Measurements from ENCODE around the gene OSBPL3. TPM values are rescaled to one million over a fixed set of nuclear protein-coding genes. Genes with fewer than 3 reads are reported as not detected.

Gene OSBPL3
- total and polyA plus RNA-seq, 2 donors (not counting 3 experiments of a cell fraction or from before 2014, with no cell fraction given) = 7.5 to 27.1 TPM

DNA sequence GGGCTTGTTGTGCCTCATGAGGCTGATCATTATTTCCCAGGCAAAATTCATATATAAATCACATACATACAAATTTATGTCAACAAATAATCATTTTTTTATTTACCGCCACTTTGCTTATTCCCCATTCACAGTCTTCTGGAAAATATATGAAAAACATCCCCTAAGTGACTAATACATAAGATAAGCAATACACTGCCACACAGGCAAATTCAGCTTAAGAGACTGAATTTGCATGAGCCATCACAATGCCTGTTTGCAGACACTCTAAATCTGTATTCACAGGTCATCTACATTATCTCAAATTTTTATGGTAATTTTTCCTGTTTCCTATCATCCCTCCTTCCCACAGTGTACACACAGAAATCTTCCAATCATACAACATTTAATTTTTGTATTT, 13.2 kb downstream of the OSBPL3 start:
- intact Hi-C loops (cut with micrococcal nuclease) = no loop called here
- dilution Hi-C loops (cut with MboI; ENCODE audit: extremely low pct_ligation_motif_present, low sequenced_read_pairs) = no loop called here
- Histone ChIP-seq H3K27ac (ENCODE audit: insufficient read depth, low read depth, low read length) (no peak overlapping the region), H3K79me2 (ENCODE audit: control insufficient read depth, insufficient read depth, low read length) (peaks cover 90% of the 10 kb centered on the region), H3K4me2 (ENCODE audit: insufficient read depth, low read length) (no peak overlapping the region), H3K4me1 (ENCODE audit: control insufficient read depth, extremely low read depth, insufficient read depth, low read length) (peaks cover 18% of the 10 kb centered on the region), H4K20me1 (replicated peaks; ENCODE audit: control insufficient read depth, extremely low read depth, insufficient read depth, low read length) (no peaks in the 10 kb centered on the region), H3K9ac (replicated peaks; ENCODE audit: extremely low read depth, insufficient read depth, low read length) (no peak overlapping the region), H2AFZ (ENCODE audit: low read depth, low read length) (no peak overlapping the region), H3K27me3 (ENCODE audit: control insufficient read depth in 2 of 2, insufficient read depth in 2 of 2, low read length in 2 of 2) (no peaks in the 10 kb centered on the region), H3K4me3 (replicated peaks in 1 of 3; ENCODE audit: insufficient read depth in 1 of 3, low read depth in 1 of 3, low read length in 3 of 3) (no peak overlapping the region), H3K36me3 (ENCODE audit: control insufficient read depth in 2 of 2, extremely low read depth in 1 of 2, insufficient read depth in 2 of 2, low read length in 2 of 2) (no peaks in the 10 kb centered on the region), H3K9me1 (replicated peaks; ENCODE audit: control insufficient read depth, extremely low read depth, insufficient read depth, low read length) (no peaks in the 10 kb centered on the region), H3K9me3 (replicated peaks; ENCODE audit: control insufficient read depth, insufficient read depth, low read length) (no peaks in the 10 kb centered on the region)
- no TSS peak for BruUV-seq (replicated peaks)
- POLR2A ChIA-PET = no interaction called here
- CTCF ChIA-PET = interaction anchor here (0.7 to 1.4 kb wide), 4 partner anchors 12 to 155 kb away, joined by 3 to 6 read pairs (median 4); no protein-coding TSS in a partner anchor
- DNase-seq (ENCODE audit: low read depth, low spot score) (no peak), FAIRE-seq (peak; percentile 28)
- TF ChIP-seq FOS (IDR thresholded peaks at IDR 0.05; ENCODE audit: borderline replicate concordance, insufficient read depth, low read length) = no peak
- no peak for TF ChIP-seq POLR2A (IDR thresholded peaks at IDR 0.05; ENCODE audit: low read depth, low read length)
- TF ChIP-seq EZH2 (IDR thresholded peaks at IDR 0.05; ENCODE audit: borderline replicate concordance, low read depth, low read length, severe bottlenecking) = no peak
- TF ChIP-seq, protein P1, sequence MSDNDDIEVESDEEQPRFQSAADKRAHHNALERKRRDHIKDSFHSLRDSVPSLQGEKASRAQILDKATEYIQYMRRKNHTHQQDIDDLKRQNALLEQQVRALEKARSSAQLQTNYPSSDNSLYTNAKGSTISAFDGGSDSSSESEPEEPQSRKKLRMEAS (IDR thresholded peaks at IDR 0.05; ENCODE audit: insufficient read depth, insufficient read length) = no peak
- no peak for TF ChIP-seq JUN (IDR thresholded peaks at IDR 0.05; ENCODE audit: borderline replicate concordance, insufficient read depth, insufficient read length, low read depth)
- TF ChIP-seq, protein P2, sequence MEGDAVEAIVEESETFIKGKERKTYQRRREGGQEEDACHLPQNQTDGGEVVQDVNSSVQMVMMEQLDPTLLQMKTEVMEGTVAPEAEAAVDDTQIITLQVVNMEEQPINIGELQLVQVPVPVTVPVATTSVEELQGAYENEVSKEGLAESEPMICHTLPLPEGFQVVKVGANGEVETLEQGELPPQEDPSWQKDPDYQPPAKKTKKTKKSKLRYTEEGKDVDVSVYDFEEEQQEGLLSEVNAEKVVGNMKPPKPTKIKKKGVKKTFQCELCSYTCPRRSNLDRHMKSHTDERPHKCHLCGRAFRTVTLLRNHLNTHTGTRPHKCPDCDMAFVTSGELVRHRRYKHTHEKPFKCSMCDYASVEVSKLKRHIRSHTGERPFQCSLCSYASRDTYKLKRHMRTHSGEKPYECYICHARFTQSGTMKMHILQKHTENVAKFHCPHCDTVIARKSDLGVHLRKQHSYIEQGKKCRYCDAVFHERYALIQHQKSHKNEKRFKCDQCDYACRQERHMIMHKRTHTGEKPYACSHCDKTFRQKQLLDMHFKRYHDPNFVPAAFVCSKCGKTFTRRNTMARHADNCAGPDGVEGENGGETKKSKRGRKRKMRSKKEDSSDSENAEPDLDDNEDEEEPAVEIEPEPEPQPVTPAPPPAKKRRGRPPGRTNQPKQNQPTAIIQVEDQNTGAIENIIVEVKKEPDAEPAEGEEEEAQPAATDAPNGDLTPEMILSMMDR (IDR thresholded peaks at IDR 0.05; ENCODE audit: extremely low read depth in 1 of 2, insufficient read depth in 1 of 2, low read depth in 1 of 2, low read length in 2 of 2) = no peak
- no peak for TF ChIP-seq MYC (IDR thresholded peaks at IDR 0.05; ENCODE audit: low read depth, low read length)
- no peak for TF ChIP-seq POLR2AphosphoS5 (IDR thresholded peaks at IDR 0.05; ENCODE audit: insufficient read depth, low read depth, low read length)
- TF ChIP-seq GATA2 (IDR thresholded peaks at IDR 0.05; ENCODE audit: insufficient read depth, insufficient read length, low read depth, low read length) = no peak

All from endothelial cell of umbilical vein (primary cell).